DMS 273 (cell line): ENCODE data around the gene TBC1D22B.

Source experiments
- DNase-seq: peaks from one replicate; lab custom pipeline; 2025; ENCODE audit not compliant: unreplicated experiment; lab: John Stamatoyannopoulos, UW

Gene TBC1D22B, protein sequence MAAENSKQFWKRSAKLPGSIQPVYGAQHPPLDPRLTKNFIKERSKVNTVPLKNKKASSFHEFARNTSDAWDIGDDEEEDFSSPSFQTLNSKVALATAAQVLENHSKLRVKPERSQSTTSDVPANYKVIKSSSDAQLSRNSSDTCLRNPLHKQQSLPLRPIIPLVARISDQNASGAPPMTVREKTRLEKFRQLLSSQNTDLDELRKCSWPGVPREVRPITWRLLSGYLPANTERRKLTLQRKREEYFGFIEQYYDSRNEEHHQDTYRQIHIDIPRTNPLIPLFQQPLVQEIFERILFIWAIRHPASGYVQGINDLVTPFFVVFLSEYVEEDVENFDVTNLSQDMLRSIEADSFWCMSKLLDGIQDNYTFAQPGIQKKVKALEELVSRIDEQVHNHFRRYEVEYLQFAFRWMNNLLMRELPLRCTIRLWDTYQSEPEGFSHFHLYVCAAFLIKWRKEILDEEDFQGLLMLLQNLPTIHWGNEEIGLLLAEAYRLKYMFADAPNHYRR

DNA sequence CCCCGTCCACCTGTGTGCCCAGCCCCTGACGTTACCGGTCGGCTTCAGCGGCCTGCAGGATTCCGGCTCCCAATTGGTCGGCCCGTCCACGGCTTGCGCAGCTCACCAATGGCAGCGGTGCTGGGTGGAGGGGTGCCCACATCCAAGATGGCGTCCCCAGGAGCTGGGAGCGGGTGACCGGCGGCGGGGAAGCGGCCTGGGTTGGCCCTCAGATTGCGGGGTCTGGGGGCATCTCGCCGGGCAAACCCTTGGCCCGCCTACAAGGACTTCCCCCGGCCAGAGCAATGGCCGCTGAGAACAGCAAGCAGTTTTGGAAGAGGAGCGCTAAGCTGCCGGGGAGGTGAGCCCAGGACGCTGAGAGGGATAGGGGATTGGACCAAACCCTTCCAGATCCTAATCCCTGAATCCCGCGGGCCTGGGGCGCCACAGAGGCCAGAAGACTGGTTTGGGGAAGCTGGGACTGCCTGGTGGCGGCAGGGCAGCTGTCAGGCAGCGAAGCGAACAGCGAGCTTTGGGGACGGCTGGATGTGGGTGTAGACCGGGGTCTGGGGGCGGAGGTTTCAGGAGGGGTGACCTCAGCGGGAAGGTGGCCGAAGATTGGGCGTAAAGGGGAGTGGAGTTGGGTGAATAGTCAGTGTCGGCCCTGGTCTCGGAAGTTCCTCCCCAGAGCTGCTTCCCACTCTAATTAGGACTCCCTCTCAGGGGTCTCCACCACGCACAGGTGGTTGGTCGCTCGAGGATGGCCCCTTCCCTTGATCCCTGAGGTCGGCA lies at the start of gene TBC1D22B, which contains the start of gene TMEM217:
Gene TBC1D22B (plus strand): TSS at position 139 of the 771 bp plus-strand sequence. CDS start 146 bp downstream, at position 285.
Gene TMEM217 (minus strand): TSS at position 511 of the 771 bp plus-strand sequence. CDS start 39,114 bp downstream, outside the sequence.
- DNase-seq: peak; percentile 97

DNA sequence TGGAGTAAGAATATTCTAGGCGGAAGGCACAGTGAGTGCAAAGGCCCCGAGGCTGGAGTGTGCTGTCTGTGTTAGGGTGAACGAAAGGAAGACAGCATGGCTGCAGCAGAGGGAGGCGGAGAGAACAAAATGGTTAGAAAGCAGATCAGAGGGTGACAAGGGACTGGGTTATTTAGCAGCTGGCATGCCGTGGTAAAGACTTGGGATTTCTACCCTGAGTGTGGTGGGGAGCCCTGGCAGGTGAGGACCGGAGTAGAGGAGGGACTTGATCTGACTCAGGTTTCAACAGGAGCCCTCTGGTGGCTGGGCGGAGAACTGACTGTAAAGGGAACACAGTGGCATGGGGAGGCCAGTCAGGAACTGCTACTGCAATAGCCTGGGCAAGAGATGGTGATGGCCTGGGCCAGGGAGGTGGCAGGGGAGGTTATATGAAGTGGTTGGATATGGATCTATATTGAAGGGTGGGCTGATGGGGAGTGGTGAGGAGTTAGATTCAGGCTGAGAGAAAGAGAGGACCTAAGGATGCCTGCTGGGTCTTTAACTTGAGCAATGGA lies 49.6 kb upstream of the TBC1D22B start:
- peak; percentile 89 for DNase-seq

- no peak for DNase-seq
Observed at GRCh38 chr6:37208793-37209192, 48.8 kb upstream of the TBC1D22B start.

- DNase-seq: no peak
Observed at GRCh38 chr6:37209461-37210205, 47.9 kb upstream of the TBC1D22B start.

DNA sequence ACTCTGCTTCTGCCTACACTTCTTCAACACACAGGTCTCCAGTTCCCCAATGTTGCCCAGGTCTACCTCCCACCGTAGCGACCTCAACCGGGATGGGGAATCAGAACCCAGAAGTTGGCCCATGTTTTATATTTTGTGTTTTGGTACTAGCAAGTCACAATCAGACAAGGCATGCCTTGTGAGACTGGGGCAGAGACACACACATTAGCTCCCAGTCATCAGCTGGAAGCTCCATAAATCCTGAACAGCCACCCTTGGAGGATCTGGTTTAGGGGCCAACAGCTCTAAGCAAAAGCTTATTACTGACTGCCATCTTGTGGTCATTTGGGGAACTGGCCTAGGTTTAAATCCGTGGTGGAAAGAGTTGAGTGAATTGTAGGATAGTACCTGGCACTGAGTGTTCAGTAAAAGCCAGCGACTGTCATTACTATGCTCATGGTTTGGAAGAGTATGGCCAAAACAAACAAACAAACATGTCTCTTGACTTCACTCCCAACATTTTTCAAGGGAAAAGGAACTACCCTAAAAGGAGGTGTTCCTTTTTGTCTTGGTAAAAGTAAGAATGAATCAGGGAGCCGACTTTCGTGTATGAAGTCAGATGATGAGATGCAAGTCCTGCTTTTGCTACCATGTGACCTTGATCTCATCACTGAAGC lies 47.1 kb upstream of the TBC1D22B start:
- DNase-seq: peak; percentile 92

DNA sequence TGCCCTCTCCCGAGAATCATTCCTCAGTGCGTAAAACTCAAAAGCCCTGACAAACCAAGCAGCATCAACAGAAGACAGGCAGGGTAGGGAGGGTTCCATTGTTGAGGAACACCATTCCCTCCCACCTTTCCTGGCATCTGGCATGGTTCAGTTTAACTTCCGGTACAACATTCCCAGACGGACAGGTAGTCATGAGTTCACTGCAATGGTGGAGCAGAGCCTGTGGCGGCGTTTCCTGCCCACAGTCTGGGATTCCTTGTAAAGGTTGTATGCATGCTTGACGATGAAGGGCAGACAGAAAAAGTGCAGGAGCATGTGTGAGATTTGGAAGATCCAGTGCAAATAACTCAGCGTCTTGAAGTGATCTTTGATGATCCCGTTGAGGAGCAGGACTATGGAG lies 45.3 kb upstream of the TBC1D22B start:
- no peak for DNase-seq

- DNase-seq: no peak
Observed at GRCh38 chr6:37218061-37218460, 39.5 kb upstream of the TBC1D22B start.

GRCh38 chr6:37218511-37218910 lies 39.1 kb upstream of the TBC1D22B start:
- DNase-seq: no peak

DNA sequence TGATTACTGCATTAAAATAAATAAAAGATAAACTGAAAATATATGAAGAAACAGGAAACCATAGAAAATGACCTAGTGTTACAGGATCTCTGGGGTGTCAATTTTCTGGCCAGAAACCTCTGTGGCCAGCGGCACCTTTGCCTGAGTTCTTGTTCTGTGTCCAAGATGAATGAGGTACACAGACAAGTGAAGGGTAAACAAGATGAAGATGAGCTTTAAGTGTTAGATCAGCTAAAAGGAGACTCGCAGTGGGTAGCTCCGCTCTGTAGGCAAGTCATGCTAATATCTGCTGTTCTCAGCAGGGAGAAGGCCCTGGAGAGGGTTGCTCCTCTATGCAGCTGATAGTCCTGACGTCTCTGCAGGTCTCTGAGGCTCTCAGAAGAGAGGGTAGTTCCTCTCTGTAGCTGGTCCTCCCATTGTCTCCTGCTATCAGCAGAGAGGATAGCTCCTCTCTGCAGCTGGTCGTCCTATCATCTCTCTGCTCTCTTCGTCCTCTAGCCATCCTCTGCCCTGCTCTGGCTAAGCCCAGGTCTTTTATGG lies 35.9 kb upstream of the TBC1D22B start:
- no peak for DNase-seq

DNA sequence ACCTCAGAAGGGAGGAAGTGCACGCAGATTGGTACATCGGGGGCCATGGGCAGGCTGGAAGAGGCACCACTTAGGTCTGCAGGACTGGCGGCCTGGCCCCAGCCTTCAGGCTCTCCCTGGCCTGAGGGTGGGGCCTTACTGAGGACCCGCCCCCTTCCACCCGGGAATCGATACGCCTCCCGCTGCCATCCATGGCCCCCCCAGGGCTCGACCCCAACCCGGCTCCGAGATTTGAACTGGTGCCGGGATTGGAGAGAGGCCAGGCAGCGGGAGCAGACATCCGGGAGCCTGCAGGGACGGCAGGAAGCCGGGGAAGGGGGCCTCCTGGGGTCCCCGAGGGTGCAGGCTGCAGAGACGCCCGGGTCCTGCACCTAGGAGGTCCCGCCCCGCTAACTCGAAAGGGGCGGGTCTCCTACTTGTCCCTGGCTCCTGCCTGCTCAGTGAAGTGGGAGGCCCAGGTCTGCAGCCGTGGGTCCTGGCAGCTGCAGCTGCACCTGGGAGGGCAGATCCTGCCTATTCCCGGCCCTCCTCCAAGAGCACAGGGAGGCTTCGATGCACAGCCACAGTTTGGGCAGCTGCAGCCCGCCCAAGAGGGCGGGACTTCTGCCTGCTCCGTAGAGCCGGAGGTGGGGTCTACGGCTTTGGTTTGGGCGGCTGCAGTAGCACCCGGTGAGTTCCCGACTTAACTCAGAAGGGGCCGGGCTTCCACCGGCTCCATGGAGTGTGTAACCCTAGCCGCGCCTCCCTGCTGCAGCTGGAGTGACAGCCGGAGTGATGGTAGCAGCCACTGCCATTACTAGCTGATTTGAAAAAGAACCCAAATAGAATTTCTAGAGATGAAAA lies 35.2 kb upstream of the TBC1D22B start:
- peak; percentile 98 for DNase-seq

DNA sequence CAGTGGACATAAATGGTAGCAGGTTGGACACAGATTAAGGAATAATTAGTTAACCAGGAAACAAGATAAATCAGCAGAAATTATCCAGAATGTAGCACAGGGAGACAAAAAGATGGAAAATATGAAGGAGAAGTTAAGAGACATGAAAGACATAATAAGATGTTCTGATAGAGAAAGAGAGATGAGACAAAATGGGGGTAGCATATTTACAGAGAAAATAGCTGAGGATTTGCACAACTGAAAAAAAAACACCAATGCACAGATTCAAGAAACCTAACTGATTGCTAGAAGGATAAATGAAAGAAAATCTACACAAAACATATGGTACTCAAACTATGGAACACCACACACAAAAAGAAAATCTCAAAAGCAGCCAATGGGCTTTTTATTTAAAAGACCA lies 34.6 kb upstream of the TBC1D22B start:
- DNase-seq: no peak

DNA sequence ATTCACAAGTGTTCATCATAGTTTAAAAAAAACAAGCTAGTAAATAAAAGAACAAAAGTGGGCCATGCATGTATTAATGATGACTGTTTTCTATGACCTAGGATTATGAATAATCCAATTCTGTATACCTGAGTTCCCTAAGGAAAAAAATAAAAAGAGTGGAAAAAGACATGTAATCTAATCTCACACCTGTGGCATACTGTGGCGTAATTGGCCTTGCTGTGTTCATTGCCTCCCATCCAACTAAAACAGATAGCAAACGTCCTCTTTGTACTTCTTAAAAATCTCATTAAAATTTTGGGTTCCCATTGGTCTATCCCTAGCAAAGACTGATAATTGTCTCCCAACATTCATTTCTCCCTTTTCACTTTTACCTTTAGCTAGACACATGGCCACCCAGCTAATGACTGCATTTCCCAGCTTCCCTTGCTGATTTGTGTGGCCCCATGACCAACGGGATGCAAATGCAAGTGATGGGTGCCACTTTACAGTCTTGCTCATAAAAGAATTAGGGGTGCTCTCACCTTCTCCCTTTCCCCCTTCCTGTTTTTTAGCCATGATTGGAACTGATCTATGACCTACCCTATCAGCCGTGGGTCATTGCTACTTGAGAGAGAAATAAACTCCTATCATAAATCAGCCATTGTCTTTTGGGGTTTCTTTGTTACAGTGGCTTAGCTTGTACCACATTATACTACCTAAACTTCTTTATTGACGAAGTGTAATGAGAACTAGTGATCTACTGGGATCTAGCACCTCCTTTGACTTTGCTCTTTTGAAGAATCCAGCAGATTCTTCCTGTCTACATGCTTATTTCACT lies 32.0 kb upstream of the TBC1D22B start:
- DNase-seq: no peak

- DNase-seq: no peak
Observed at GRCh38 chr6:37230104-37230503, 27.5 kb upstream of the TBC1D22B start.

GRCh38 chr6:37232430-37233017 lies 25.0 kb upstream of the TBC1D22B start:
- no peak for DNase-seq

DNA sequence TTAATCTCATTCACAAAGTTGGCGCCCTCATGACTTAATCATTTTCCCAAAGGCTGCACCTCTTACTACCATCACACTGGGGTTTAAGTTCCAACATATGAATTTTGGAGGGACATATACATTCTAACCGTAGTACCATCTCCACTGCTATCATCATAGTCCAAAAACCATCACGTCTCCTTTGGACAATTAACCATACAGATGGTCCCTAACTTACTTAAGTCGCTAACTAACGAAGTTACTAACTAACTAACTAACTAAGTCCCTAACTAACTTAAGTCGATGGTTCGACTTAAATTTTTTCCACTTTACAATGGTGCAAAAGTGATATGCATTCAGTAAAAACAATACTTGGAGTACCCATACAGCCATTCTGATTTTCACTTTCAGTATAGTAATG lies 24.0 kb upstream of the TBC1D22B start:
- no peak for DNase-seq

GRCh38 chr6:37236921-37237320 lies 20.7 kb upstream of the TBC1D22B start:
- no peak for DNase-seq

GRCh38 chr6:37237789-37238188 lies 19.8 kb upstream of the TBC1D22B start:
- DNase-seq: no peak

DNA sequence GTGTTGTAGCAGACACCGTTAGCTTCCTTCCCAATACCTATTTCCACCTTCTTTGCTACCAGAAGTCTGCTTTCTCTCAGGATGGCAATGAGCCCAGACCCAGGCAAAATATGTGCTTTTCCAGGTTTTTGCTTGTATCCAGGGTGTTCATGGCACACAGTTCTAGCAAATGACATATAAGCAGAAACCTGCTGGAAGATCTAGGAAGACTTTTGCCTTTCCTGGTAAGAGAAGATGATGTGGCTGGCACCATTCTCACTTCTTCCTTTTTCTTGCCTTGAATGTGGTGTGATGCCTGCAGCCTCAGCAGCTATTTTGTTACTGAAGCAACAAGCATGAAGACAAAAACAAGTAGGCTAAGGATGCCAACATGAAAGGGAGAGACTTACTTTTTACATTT lies 19.2 kb upstream of the TBC1D22B start:
- no peak for DNase-seq
